OCI-LY7 (cell line): Measurements from ENCODE around the gene LRP1B. TPM values are rescaled to one million over a fixed set of nuclear protein-coding genes. Genes with fewer than 3 reads are reported as not detected.

Source experiments
- BruUV-seq: library from RNA; stranded (reverse); fragments of 400-500 nt; replicated peaks from 2 replicates; lab custom pipeline; 2021; lab: Mats Ljungman, UMichigan
- CTCF ChIA-PET: fragments of 300-600 bp; sonication (Branson Sonifier 250); formaldehyde crosslinking; loops from one replicate; lab custom pipeline; 2022; ENCODE audit warnings: antibody characterized with exemption; ENCODE audit not compliant: unreplicated experiment; lab: Charles Lee
- POLR2A ChIA-PET: fragments of 300-600 bp; sonication (Branson Sonifier 250); formaldehyde crosslinking; loops from one replicate; lab custom pipeline; 2022; ENCODE audit warnings: antibody characterized with exemption; lab: Charles Lee
- DNase-seq: peaks from one replicate; pipeline ENCODE4 v3.0.0-alpha.2; 2015; ENCODE audit warnings: low spot score
- H2AFZ ChIP-seq: fragments of 200-600 bp; sonication (generic), shearing (Covaris generic); 2 replicates; pipeline ENCODE4 v1.6.1; 2014; ENCODE audit warnings: mild to moderate bottlenecking, antibody characterized with exemption, low read length, moderate library complexity
- H3K27ac ChIP-seq: fragments of 200-600 bp; sonication (generic); 2 replicates; pipeline ENCODE4 v1.5.1; 2014; ENCODE audit warnings: mixed run types, low read depth, mild to moderate bottlenecking, moderate library complexity, low read length, inconsistent platforms; ENCODE audit not compliant: poor library complexity, severe bottlenecking
- H3K36me3 ChIP-seq: fragments of 200-600 bp; sonication (generic); 2 replicates; pipeline ENCODE4 v1.6.1; 2014; ENCODE audit warnings: mild to moderate bottlenecking, antibody characterized with exemption, low read length, moderate library complexity, mixed read lengths; ENCODE audit not compliant: insufficient read depth
- H3K4me1 ChIP-seq: fragments of 200-600 bp; sonication (generic); 2 replicates; pipeline ENCODE4 v1.5.1; 2014; ENCODE audit warnings: mild to moderate bottlenecking, low read length; ENCODE audit not compliant: insufficient read depth, poor library complexity, severe bottlenecking
- H3K4me2 ChIP-seq: fragments of 200-600 bp; sonication (generic); 2 replicates; pipeline ENCODE4 v1.6.1; 2014; ENCODE audit warnings: mild to moderate bottlenecking, low read length
- H3K4me3 ChIP-seq: fragments of 200-600 bp; sonication (generic); 2 replicates; pipeline ENCODE4 v1.5.1; 2014; ENCODE audit warnings: mild to moderate bottlenecking, low read depth, low read length; ENCODE audit not compliant: poor library complexity, severe bottlenecking
- H3K79me2 ChIP-seq: fragments of 200-600 bp; sonication (generic); 2 replicates; pipeline ENCODE4 v1.6.1; 2016; ENCODE audit warnings: low read depth, mild to moderate bottlenecking, low read length, moderate library complexity, mixed read lengths; ENCODE audit not compliant: insufficient read depth
- H3K9me2 ChIP-seq: fragments of 200-600 bp; sonication (generic); 2 replicates; pipeline ENCODE4 v1.6.1; 2016; ENCODE audit warnings: mild to moderate bottlenecking, low read length, mixed read lengths; ENCODE audit not compliant: insufficient read depth
- H3K9me3 ChIP-seq: fragments of 200-600 bp; sonication (generic); 2 replicates; pipeline ENCODE4 v1.6.1; 2014; ENCODE audit warnings: mild to moderate bottlenecking, mixed run types, low read length, mixed read lengths
- H4K20me1 ChIP-seq: fragments of 200-600 bp; sonication (generic); 2 replicates; pipeline ENCODE4 v1.6.1; 2014; ENCODE audit warnings: mild to moderate bottlenecking, antibody characterized with exemption, low read length, moderate library complexity, mixed read lengths; ENCODE audit not compliant: insufficient read depth
- EZH2phosphoT487 ChIP-seq: fragments of 200-600 bp; sonication (generic); IDR thresholded peaks from 2 replicates; pipeline ENCODE4 v1.6.1; 2018; ENCODE audit warnings: low read depth, borderline replicate concordance, mild to moderate bottlenecking, mixed run types, antibody characterized with exemption, low read length, moderate library complexity, mixed read lengths
- intact Hi-C: fragments of 100-400 bp; cut with micrococcal nuclease; formaldehyde crosslinking; loops from one replicate; pipeline ENCODE4 v1.10.0; 2022; ENCODE audit not compliant: unreplicated experiment
- total RNA-seq, 2 experiments: library from RNA; depleted of rRNA in 1 of 2; stranded (reverse); fragments of >200 nt in 1 of 2; shearing (Covaris generic) in 1 of 2; gene quantifications; 2 replicates each; pipeline ENCODE4 v1.2.3, GENCODE V29; 2014 to 2022
- TF ChIP-seq, protein P1 (sequence below): fragments of 200-600 bp; sonication (generic); conservative IDR thresholded peaks from 2 replicates; pipeline ENCODE4 v1.5.1; 2014; ENCODE audit warnings: mild to moderate bottlenecking, antibody characterized with exemption, low read length, moderate library complexity, mixed read lengths

The LRP1B gene
- total RNA-seq, 2 experiments from 2014 or later = not detected

DNA sequence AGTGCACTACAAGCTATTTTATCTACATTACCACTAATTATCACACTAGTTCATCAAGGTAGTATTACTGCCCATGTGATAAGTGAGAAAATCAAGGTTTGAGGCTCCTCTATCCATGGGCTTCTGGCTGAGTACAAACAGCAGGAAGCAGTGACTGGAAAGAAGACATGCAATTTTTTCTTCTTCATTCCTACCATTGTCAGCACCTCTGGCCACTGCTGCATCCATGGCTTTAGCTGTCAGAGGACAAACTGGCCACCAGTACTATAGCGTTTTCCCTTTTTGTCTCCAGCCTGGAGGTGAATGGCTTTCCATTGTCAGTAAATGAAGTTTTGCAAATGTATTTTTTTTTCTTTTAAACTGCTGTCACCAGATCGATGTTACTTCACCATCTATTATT, 674.9 kb downstream of the LRP1B start:
- Histone ChIP-seq H3K36me3 (no peaks in the 10 kb centered on the region), H3K9me3 (no peaks in the 10 kb centered on the region), H2AFZ (no peak overlapping the region), H4K20me1 (no peaks in the 10 kb centered on the region), H3K27ac (no peak overlapping the region), H3K4me3 (no peak overlapping the region), H3K4me2 (no peak overlapping the region), H3K4me1 (no peaks in the 10 kb centered on the region), H3K79me2 (no peaks in the 10 kb centered on the region), H3K9me2 (no peaks in the 10 kb centered on the region)
- TF ChIP-seq, protein P1, sequence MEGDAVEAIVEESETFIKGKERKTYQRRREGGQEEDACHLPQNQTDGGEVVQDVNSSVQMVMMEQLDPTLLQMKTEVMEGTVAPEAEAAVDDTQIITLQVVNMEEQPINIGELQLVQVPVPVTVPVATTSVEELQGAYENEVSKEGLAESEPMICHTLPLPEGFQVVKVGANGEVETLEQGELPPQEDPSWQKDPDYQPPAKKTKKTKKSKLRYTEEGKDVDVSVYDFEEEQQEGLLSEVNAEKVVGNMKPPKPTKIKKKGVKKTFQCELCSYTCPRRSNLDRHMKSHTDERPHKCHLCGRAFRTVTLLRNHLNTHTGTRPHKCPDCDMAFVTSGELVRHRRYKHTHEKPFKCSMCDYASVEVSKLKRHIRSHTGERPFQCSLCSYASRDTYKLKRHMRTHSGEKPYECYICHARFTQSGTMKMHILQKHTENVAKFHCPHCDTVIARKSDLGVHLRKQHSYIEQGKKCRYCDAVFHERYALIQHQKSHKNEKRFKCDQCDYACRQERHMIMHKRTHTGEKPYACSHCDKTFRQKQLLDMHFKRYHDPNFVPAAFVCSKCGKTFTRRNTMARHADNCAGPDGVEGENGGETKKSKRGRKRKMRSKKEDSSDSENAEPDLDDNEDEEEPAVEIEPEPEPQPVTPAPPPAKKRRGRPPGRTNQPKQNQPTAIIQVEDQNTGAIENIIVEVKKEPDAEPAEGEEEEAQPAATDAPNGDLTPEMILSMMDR = no peak
- no peak for TF ChIP-seq EZH2phosphoT487
- ChIA-PET CTCF (no interaction called here), POLR2A (no interaction called here)
- intact Hi-C loops = no loop called here
- BruUV-seq = no TSS peak
- DNase-seq = no peak

DNA sequence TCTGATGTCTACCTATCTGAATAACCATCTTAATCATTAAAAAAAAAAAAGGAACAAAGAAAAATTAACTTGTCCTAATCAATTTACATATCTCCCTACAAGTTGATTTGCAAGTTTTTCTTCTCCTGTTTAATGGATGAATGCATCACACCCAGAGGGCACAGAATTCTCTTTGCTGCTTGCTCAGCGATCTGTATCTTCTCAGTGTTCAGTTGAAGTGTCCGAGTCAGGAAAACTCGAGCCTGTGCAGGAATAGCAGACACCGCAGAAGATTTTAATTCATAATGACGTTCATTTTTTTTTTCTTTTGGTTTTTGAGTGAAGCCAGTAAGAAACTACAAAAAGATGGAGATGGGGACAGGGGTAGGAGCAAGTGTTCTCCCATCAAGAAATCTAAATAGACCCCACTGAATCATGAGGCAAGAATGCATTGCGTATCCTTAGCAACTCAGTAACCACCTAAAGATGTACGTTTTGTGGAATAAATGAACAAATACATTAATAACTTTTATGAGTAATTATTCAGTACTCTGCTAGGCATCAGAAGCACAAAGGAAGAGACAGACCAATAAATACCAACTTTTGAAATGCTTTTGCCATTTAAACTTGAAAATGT, 675.5 kb downstream of the LRP1B start:
- TF ChIP-seq, protein P1 = no peak
- TF ChIP-seq EZH2phosphoT487 = no peak
- Histone ChIP-seq H3K79me2 (no peaks in the 10 kb centered on the region), H3K36me3 (no peaks in the 10 kb centered on the region), H3K9me2 (no peaks in the 10 kb centered on the region), H3K27ac (no peak overlapping the region), H3K4me3 (no peak overlapping the region), H3K4me2 (no peak overlapping the region), H3K9me3 (no peaks in the 10 kb centered on the region), H4K20me1 (no peaks in the 10 kb centered on the region), H2AFZ (no peak overlapping the region), H3K4me1 (no peaks in the 10 kb centered on the region)
- intact Hi-C loops = no loop called here
- CTCF ChIA-PET = no interaction called here
- POLR2A ChIA-PET = no interaction called here
- BruUV-seq = no TSS peak
- no peak for DNase-seq

DNA sequence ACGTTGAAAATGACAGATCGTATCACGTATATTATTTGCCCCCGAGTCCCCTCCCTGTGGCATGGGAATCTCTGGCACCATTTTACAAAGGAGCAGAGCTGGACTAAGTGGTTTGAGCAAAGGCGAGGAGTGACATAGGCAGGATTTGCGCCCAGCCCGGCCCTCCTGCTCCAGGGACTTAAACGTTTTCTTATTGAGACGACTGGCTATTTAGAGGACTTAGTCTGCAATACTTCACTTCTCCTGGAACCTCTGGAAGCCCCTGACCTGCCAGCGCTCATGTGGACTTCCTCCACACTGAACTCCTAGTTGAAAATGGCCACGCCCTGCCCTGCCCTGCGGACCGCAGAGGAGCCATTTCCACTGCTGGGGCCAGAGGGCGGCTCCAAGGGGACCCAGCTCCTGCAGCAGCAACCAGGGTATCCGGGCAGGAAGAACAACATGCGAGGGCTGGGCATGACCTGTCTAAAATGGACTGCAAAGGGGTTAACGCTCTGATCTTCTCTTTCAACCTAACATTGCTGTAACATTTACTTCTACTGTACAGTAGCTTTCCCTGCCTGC, 690.7 kb downstream of the LRP1B start:
- H4K20me1 ChIP-seq = no peaks in the 10 kb centered on the region
- no peaks in the 10 kb centered on the region for H3K79me2 ChIP-seq
- no peaks in the 10 kb centered on the region for H3K36me3 ChIP-seq
- TF ChIP-seq EZH2phosphoT487 = no peak
- TF ChIP-seq, protein P1 = no peak
- ChIA-PET CTCF (no interaction called here), POLR2A (interaction anchor here (1.2 kb wide), 1 partner anchor 18 kb away, joined by 3 read pairs; no protein-coding TSS in a partner anchor)
- no peak overlapping the region for H3K4me2 ChIP-seq
- H3K9me3 ChIP-seq = no peaks in the 10 kb centered on the region
- H3K4me1 ChIP-seq = no peaks in the 10 kb centered on the region
- no peak overlapping the region for H3K27ac ChIP-seq
- H2AFZ ChIP-seq = no peak overlapping the region
- intact Hi-C loops = no loop called here
- no TSS peak for BruUV-seq
- DNase-seq = no peak
- H3K4me3 ChIP-seq = no peak overlapping the region
- no peaks in the 10 kb centered on the region for H3K9me2 ChIP-seq
